Inflammatory macrophage (primary cell): ENCODE measurements around the gene ANAPC1.
"Not testable (repeated sequence)": the region's sequence is repeated elsewhere in the genome, so short reads cannot be mapped to it uniquely, and the experiment has no call there.

ENCODE experiments used
- DNase-seq, 2 donors: peaks; one replicate each; pipeline ENCODE4 v3.0.0-alpha.2; 2020 to 2022

The ANAPC1 gene

GRCh38 chr2:111727611-111728110 is 156.3 kb downstream of the ANAPC1 start:
- DNase-seq = not testable (repeated sequence)

- DNase-seq = not testable (repeated sequence)
Measured at GRCh38 chr2:111725742-111726141, 158.3 kb downstream of the ANAPC1 start.

- not testable (repeated sequence) for DNase-seq
Measured at GRCh38 chr2:111719610-111720009, 164.4 kb downstream of the ANAPC1 start.
